Dermis microvascular lymphatic vessel endothelial cell (primary cell): ENCODE data around the gene FRMD7. TPM values are rescaled to one million over a fixed set of nuclear protein-coding genes. Genes with fewer than 3 reads are reported as not detected.
A peak's percentile ranks its signal among the peaks of the same experiment; 100 is the strongest.
"Not testable (repeated sequence)": the region's sequence is repeated elsewhere in the genome, so short reads cannot be mapped to it uniquely, and the experiment has no call there.

ENCODE experiments used
- DNase-seq, 2 donors: peaks; one replicate each; pipeline versions ENCODE4 v3.0.0 to v3.0.0-alpha.2; 2010; ENCODE audit warnings: low read depth in 2 of 2
- total RNA-seq: library from RNA; depleted of rRNA; stranded (reverse); fragments of >200 nt; gene quantifications from 2 replicates; pipeline ENCODE4 v1.2.1, GENCODE V29; 2014

Gene FRMD7
- total RNA-seq, 1 donor from 2014 or later: not detected

DNA sequence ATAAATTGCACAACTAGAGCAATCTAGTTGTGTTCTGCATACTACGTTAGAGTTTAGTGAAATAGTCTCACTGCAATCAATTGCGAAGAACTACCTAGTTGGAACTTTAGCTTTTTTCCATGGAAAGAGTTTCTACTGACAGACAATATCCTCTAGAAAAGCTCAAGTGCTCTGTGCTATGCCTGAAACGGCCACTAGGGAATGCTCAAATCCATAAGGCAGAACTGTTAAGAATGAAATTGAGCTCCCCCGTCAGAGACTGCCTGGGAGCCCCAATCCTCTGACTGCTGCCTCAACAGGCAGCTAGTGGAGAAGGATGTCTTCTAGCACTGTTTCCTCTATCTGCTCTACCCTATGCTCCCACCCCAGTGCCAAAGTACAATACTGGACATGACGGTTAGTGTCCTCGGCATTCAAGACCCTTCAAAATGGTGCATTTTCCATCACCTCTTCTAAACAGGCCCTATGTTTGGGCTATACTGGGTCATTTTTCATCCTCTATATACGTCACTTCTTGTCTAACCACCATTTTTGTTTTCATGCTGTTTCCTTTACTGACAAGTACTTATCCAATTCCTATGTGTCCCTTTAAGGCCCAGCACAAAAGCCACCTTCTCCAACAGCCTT, 35.3 kb downstream of the FRMD7 start:
- DNase-seq: peak; percentile 41 to 65

DNA sequence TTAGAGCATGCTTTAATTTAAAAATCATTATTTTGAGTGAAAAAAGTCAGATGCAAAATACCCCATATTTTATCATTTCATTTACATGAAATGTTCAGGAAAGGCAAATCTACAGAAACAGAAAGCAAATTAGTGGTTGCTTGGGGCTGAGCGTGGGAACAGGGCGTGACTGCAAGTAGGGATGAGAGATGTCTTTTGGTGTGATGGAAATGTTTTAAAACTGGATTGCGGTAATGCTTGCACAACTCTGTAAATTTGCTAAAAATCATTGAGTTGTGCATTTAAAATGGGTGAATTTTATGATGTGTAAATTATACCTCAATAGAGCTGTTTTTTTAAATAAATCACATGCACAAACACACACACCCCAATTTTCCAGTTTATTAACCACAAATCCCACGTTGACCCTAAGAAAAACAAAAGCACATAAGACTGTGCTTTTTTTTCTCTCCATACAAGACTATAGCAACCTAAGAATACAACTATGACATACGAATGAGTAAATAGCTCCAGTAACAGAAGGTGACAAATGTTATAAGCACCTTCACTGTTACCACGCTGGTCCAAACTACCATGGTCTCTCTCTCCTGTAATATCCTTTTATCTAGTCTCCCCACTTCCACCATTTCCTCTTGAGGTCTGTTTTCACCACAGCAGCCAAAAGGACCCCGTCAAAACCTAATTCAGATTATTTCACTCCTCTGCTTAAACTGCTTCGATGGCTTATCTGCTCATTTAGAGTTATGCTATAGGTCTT, 37.2 kb downstream of the FRMD7 start:
- DNase-seq: no peak

DNA sequence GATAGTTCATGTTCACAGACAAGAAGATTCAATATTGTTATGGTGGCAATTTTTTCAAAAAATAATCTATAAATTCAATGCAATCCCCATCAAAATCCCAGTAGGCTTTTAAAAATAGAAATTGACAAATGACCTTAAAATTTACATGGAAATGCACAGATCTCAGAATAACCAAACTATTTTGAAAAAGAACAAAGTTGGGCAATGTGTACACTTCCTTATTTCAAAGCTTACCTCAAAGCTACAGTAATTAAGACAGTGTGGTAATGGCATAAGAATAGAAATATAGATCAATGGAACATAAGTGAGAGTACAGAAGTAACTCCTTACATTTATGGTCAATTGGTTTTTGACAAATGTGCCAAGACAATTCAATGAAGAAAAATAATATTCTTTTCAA, 39.0 kb downstream of the FRMD7 start:
- no peak for DNase-seq

GRCh38 chrX:132086672-132087071, 41.1 kb downstream of the FRMD7 start:
- DNase-seq: peak in 1 of 2 donors; percentile 3

GRCh38 chrX:132085786-132086185, 42.0 kb downstream of the FRMD7 start:
- DNase-seq: no peak

- no peak for DNase-seq
Observed at GRCh38 chrX:132077912-132078311, 49.9 kb downstream of the FRMD7 start.

- DNase-seq: no peak
Observed at GRCh38 chrX:132077414-132077813, 50.4 kb downstream of the FRMD7 start.

DNA sequence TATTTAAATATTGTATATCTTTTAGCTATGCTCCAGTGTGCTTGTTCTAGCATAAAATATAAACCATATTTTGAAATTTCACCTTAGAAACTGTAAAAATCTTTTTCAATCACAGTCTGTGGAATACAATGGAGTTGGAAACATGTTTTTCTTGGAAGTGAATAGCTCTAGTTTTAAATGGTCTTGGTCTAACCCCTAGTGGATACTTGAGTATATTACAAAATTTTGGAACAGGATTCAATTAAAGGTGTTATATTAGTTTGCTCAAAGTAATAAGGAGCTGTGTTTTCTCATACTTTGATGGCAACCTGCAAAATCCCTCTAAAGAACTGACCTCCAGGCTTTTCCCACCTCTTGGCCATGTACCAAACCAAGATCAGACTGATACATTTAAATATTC, 56.6 kb downstream of the FRMD7 start:
- peak; percentile 2 to 10 for DNase-seq

DNA sequence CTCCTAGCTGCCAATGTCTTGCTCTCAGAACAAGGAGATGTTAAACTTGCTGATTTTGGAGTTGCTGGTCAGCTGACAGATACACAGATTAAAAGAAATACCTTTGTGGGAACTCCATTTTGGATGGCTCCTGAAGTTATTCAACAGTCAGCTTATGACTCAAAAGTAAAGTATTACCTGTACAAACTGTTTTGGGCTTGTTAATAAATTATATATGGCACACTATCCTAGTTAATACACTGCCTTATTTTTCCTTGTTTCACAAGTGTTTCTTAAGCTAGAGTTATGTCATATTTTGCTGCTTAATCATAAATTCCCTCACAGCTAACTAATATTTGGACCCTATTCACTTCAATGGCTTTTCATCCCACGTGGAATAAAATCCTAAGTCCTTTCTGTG, 59.4 kb downstream of the FRMD7 start:
- no peak for DNase-seq

DNA sequence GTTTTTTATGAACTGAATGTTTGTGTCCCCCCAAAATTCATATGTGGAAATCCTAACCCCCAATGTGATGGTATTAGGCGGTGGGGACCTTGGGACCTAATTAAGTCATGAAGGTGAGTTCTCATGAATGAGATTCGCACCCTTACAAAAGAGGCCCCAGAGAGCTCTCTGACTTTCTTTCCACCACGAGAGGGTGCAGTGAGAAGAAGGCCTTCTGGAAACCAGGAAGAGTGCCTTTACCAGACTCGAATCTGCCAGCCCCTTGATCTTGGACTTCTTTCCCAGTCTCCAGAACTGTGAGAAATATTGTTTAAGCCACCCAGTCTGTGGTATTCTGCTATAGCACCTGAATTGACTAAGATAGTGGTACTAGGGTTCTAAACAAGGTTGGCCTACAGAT, 64.0 kb downstream of the FRMD7 start:
- DNase-seq: no peak

- no peak for DNase-seq
Observed at GRCh38 chrX:132063334-132063733, 64.5 kb downstream of the FRMD7 start.

GRCh38 chrX:132059973-132060540, 67.8 kb downstream of the FRMD7 start:
- no peak for DNase-seq

- DNase-seq: no peak
Observed at GRCh38 chrX:132058975-132059374, 68.8 kb downstream of the FRMD7 start.

DNA sequence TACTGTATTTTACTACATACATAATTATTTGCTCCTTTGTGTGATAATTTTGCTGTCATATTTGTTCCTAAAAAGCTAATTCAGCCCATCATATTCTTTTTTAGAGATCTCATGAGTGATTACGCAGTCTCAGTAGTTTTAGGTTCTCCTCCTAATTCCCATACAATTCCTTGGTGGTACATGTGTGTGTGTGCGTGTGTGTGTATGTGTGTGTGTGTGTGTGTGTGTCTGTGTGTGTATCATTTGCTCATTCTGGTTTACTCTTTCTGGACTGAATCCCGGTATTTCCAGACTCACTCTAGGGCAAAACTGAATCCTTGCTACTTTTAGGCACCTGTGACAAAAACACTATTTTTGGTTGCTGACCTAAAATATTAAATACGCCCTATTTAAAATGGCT, 69.8 kb downstream of the FRMD7 start:
- no peak for DNase-seq

DNA sequence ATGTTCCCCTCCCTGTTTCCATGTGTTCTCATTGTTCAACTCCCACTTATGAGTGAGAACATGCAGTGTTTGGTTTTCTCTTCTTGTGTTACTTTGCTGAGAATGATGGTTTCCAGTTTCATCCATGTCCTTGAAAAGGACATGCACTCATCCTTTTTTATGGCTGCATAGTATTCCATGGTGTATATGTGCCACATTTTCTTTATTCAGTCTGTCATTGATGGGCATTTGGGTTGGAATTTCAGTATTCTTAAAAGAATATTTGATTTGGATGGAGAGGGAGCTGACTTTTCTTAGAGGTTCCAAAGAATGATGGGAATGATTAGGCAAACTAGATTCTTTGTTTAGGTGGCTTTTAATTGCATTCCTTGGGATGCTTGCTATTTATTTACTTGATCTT, 76.0 kb downstream of the FRMD7 start:
- not testable (repeated sequence) for DNase-seq

GRCh38 chrX:132046533-132046932, 81.3 kb downstream of the FRMD7 start:
- no peak for DNase-seq

- DNase-seq: no peak
Observed at GRCh38 chrX:132045456-132045855, 82.4 kb downstream of the FRMD7 start.

DNA sequence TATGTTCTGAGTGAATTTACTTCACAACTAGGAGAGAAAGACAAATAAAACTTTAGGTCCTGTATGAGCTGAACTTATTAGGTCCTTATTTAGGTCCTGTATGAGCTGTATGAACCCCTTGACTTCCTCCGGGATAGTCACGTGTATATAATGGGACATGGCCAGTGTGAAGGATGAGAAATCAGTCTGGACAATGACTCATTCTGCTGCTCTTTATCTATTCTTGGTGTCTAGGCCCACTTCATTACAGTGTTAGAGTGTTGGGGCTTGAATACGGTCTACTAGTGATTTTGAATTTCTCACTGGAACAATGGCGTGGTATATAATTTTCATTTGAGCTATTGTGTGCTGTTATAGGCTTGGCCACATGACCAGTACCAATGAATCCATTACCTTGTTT, 82.9 kb downstream of the FRMD7 start:
- DNase-seq: no peak

- DNase-seq: no peak
Observed at GRCh38 chrX:132043977-132044376, 83.8 kb downstream of the FRMD7 start.

DNA sequence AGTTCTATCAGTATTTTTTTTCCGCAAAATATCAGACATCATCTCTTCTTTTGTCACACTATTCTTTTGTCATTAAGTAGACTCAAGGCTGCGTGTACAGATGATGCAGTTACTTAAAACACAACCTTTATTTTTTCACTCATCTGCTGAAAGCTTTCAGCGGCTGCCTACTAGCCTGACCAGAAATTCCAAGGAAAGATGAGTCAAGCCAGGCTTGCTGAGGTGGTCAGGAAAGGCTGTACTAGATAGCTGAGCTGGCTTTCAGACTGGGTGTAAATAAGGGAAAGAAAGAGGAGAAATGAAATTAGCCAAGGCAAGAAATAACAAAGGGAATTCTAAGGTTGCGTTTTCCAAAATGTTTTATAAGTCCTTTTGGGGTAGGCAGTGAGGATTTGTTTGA, 86.8 kb downstream of the FRMD7 start:
- no peak for DNase-seq

GRCh38 chrX:132040066-132040465, 87.8 kb downstream of the FRMD7 start:
- no peak for DNase-seq

- no peak for DNase-seq
Observed at GRCh38 chrX:132037479-132037993, 90.3 kb downstream of the FRMD7 start.

DNA sequence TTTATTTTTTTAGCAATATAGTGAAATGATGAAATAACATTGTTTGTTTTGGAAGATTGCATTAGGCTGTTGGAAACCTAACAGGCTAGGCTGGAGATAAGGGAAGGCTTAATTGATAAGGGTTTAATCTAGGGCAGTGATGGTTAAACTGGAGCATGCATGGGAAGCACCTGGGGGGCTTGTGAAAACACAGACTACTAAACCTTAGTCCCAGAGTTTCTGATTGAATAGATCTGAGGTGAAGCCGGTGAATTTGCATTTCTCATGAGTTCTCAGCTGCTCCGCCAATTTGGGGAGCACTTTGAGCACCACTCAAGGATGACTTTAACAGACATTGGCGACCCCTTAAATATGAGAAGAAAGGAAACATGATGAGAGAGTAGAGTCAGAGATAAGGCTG, 93.2 kb downstream of the FRMD7 start:
- DNase-seq: no peak
